Glutamatergic neuron (in vitro differentiated cells): ENCODE data around the gene ETS1. TPM values are rescaled to one million over a fixed set of nuclear protein-coding genes. Genes with fewer than 3 reads are reported as not detected.

Experiments
- DNase-seq: peaks from one replicate; pipeline ENCODE4 v3.0.0; 2022
- H3K27ac Mint-ChIP-seq: one replicate; pipeline ENCODE4 v1.8.0; 2020; ENCODE audit warnings: mild to moderate bottlenecking, mixed read lengths, inconsistent platforms; ENCODE audit not compliant: unreplicated experiment
- H3K27me3 Mint-ChIP-seq: one replicate; pipeline ENCODE4 v1.8.0; 2020; ENCODE audit warnings: mild to moderate bottlenecking, moderate library complexity, mixed read lengths, inconsistent platforms; ENCODE audit not compliant: unreplicated experiment
- H3K36me3 Mint-ChIP-seq: one replicate; pipeline ENCODE4 v1.8.0; 2020; ENCODE audit warnings: mild to moderate bottlenecking, mixed read lengths, inconsistent platforms; ENCODE audit not compliant: unreplicated experiment
- H3K4me1 Mint-ChIP-seq: one replicate; pipeline ENCODE4 v1.8.0; 2020; ENCODE audit warnings: mild to moderate bottlenecking, low read depth, mixed read lengths, inconsistent platforms; ENCODE audit not compliant: unreplicated experiment
- H3K4me3 Mint-ChIP-seq: one replicate; pipeline ENCODE4 v1.8.0; 2020; ENCODE audit warnings: mild to moderate bottlenecking, mixed read lengths, inconsistent platforms; ENCODE audit not compliant: unreplicated experiment
- H3K9me3 Mint-ChIP-seq: one replicate; pipeline ENCODE4 v1.8.0; 2020; ENCODE audit warnings: mild to moderate bottlenecking, moderate library complexity, mixed read lengths, inconsistent platforms; ENCODE audit not compliant: unreplicated experiment
- CTCF ChIP-seq: fragments of 200-600 bp; sonication (generic); IDR thresholded peaks from one replicate; pipeline ENCODE4 v1.5.0; 2021; ENCODE audit not compliant: partially characterized antibody, unreplicated experiment
- total RNA-seq: library from RNA; stranded (reverse); fragmentation: NEBNext Ultra II Directional; extraction: Animal tissue kit (Norgen Biotek cat#: 25700); gene quantifications from one replicate; pipeline ENCODE4 v1.2.1, GENCODE V29; 2021; ENCODE audit not compliant: unreplicated experiment

ETS1 gene
- total RNA-seq, 1 donor from 2014 or later = 1.0 TPM

GRCh38 chr11:128502726-128503125 lies 84.6 kb downstream of the ETS1 start:
- no peaks in the 10 kb centered on the region for H3K36me3 Mint-ChIP-seq
- peaks cover 13% of the 10 kb centered on the region for H3K4me1 Mint-ChIP-seq
- no peak overlapping the region for H3K4me3 Mint-ChIP-seq
- peaks cover 10% of the 10 kb centered on the region for H3K27me3 Mint-ChIP-seq
- TF ChIP-seq CTCF = no peak
- no peak overlapping the region for H3K27ac Mint-ChIP-seq
- DNase-seq = no peak
- no peaks in the 10 kb centered on the region for H3K9me3 Mint-ChIP-seq

GRCh38 chr11:128501632-128502549 lies 85.5 kb downstream of the ETS1 start:
- H3K4me1 Mint-ChIP-seq = peaks cover 13% of the 10 kb centered on the region
- no peak overlapping the region for H3K4me3 Mint-ChIP-seq
- no peak for DNase-seq
- peaks cover 8% of the 10 kb centered on the region for H3K27me3 Mint-ChIP-seq
- no peak overlapping the region for H3K27ac Mint-ChIP-seq
- H3K9me3 Mint-ChIP-seq = no peaks in the 10 kb centered on the region
- H3K36me3 Mint-ChIP-seq = no peaks in the 10 kb centered on the region
- no peak for TF ChIP-seq CTCF

- Mint-ChIP-seq H3K27ac (no peak overlapping the region), H3K9me3 (no peaks in the 10 kb centered on the region), H3K4me1 (peaks cover 13% of the 10 kb centered on the region), H3K4me3 (no peak overlapping the region), H3K36me3 (no peaks in the 10 kb centered on the region), H3K27me3 (peaks cover 7% of the 10 kb centered on the region)
- no peak for DNase-seq
- TF ChIP-seq CTCF = no peak
Measured at GRCh38 chr11:128501008-128501407, 86.3 kb downstream of the ETS1 start.

GRCh38 chr11:128500493-128500892 lies 86.9 kb downstream of the ETS1 start:
- no peak for DNase-seq
- H3K9me3 Mint-ChIP-seq = no peaks in the 10 kb centered on the region
- H3K4me1 Mint-ChIP-seq = peaks cover 8% of the 10 kb centered on the region
- H3K27me3 Mint-ChIP-seq = peaks cover 7% of the 10 kb centered on the region
- no peak overlapping the region for H3K27ac Mint-ChIP-seq
- H3K36me3 Mint-ChIP-seq = no peaks in the 10 kb centered on the region
- H3K4me3 Mint-ChIP-seq = no peak overlapping the region
- no peak for TF ChIP-seq CTCF

GRCh38 chr11:128499613-128500253 lies 87.6 kb downstream of the ETS1 start:
- H3K9me3 Mint-ChIP-seq = no peaks in the 10 kb centered on the region

More at GRCh38 chr11:128499613-128500253, 87.6 kb downstream of the ETS1 start:
- TF ChIP-seq CTCF = no peak
- peaks cover 4% of the 10 kb centered on the region for H3K4me1 Mint-ChIP-seq
- H3K36me3 Mint-ChIP-seq = no peaks in the 10 kb centered on the region
- H3K27ac Mint-ChIP-seq = no peak overlapping the region
- H3K4me3 Mint-ChIP-seq = no peak overlapping the region
- no peak for DNase-seq
- peaks cover 7% of the 10 kb centered on the region for H3K27me3 Mint-ChIP-seq
